Stimulated activated effector memory CD8-positive, alpha-beta T cell treated with anti-CD3 and anti-CD28 coated beads, Interleukin-12 subunit alpha, Interleukin-12 subunit beta, amount 100 ng/mL, for 72 hours (primary cell): ENCODE data around the gene TCERG1.
A peak's percentile ranks its signal among the peaks of the same experiment; 100 is the strongest.

ENCODE experiments used
- ATAC-seq: fragments of 150-1000 bp; cut with Tn5 transposase; 2 replicates; pipeline ENCODE4 v1.10.0; 2021
- DNase-seq, 2 donors: peaks; one replicate each; pipeline ENCODE4 v3.0.0; 2021 to 2022; ENCODE audit warnings: low spot score in 2 of 2
- H3K27ac Mint-ChIP-seq: one replicate; pipeline ENCODE4 v1.8.0; 2022; ENCODE audit warnings: mild to moderate bottlenecking, mixed read lengths
- H3K36me3 Mint-ChIP-seq: one replicate; pipeline ENCODE4 v1.8.0; 2022; ENCODE audit warnings: mild to moderate bottlenecking, mixed read lengths
- H3K4me1 Mint-ChIP-seq: one replicate; pipeline ENCODE4 v1.8.0; 2022; ENCODE audit warnings: mixed read lengths
- H3K4me3 Mint-ChIP-seq: one replicate; pipeline ENCODE4 v1.8.0; 2022; ENCODE audit warnings: mild to moderate bottlenecking, mixed read lengths
- H3K9me3 Mint-ChIP-seq: one replicate; pipeline ENCODE4 v1.8.0; 2022; ENCODE audit warnings: mixed read lengths

Gene TCERG1

DNA sequence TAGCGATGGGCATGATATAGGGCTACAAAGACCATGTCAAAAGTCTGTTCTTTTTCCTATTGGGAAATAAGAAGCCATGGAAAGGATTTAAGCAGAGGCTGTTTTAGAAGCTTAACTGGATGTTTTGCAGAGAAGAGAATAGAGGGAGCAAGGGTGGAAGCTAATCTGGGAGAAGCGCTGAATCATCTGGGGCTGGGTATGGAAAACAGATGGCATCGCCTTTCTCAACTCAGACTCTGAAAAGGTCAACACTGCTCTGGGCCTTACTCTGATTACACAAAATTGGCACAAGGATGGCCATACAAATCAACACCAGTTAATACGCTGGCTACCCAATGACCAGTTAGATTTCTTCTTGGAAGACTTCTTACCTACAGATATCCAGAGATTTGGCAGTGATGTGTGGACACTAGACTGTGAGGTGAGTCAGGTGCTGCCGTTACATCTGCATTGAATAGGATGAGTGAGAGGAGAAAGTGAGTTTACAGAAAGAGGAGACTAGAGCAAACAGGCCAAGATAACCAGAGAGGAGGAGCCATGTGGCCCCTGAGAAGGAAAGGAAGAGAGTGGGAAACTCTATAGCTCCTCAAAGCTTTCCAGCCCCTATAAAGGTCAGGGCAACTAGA lies 6.2 kb upstream of the TCERG1 start:
- Mint-ChIP-seq H3K9me3 (no peaks in the 10 kb centered on the region), H3K4me1 (no peaks in the 10 kb centered on the region), H3K36me3 (no peaks in the 10 kb centered on the region), H3K27ac (no peak overlapping the region), H3K4me3 (no peak overlapping the region)
- ATAC-seq = no peak
- no peak for DNase-seq

DNA sequence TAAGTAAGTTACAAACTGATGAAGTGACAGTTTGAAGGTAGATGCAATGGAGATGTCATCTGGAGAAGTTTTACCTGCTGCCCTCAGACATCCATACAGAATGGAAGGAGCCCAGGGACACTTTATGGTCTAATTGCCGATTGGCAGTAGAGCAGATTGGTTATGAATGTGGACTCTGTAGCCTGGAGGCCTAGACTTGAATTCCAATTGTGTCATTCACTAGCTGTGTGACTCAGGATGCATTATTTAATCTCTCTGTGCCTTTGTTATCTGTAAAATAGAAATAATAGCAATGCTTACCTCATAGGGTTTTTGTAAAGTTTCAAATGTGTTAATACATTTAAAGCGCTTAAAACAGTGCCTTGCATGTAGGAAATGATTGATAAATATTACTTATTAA lies 5.2 kb upstream of the TCERG1 start:
- H3K27ac Mint-ChIP-seq = no peak overlapping the region

DNA sequence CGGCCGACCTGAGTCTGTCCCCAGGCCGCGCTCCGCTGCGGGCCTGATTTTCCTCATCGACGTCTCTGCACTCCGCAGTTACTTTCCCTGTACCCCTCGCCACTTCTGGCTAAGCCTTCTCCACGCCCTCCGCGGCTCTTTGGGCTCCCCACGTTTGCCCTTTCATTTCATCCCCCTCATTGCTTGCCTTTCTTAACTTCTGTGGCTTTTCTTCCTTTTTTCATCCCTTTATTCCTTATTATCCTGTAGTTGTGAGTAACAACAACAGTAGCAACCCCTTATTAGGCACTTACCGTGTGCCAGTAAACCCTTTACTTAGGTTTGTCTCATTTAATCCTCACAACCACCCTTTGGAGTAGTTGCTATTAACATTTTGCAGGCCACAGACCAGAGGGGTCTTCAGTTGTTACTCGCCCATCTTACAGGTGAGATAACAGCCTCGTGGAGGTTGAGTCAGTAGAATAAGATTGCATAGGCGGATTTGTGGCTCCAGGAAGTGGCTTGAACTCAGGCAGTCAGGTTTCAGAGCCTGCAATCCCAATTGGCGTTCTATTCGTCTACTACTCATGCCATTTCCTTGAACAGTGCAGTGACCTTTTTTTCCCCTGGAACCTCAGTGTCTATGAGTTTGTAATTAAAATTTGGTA lies 724 bp downstream of the TCERG1 start:
- H3K9me3 Mint-ChIP-seq = no peaks in the 10 kb centered on the region
- peaks cover 28% of the 10 kb centered on the region for H3K36me3 Mint-ChIP-seq
- ATAC-seq (peak; percentile 57), DNase-seq (peak in 1 of 2 donors; percentile 62)
- peak overlapping the region; percentile 91 for H3K4me3 Mint-ChIP-seq
- peak overlapping the region; percentile 100 for H3K27ac Mint-ChIP-seq
- peaks cover 33% of the 10 kb centered on the region for H3K4me1 Mint-ChIP-seq

More for the DNA sequence above, 5.2 kb upstream of the TCERG1 start:
- ATAC-seq (no peak), DNase-seq (no peak)
- Mint-ChIP-seq H3K4me3 (no peak overlapping the region), H3K9me3 (no peaks in the 10 kb centered on the region), H3K36me3 (peaks cover 3% of the 10 kb centered on the region), H3K4me1 (no peaks in the 10 kb centered on the region)

DNA sequence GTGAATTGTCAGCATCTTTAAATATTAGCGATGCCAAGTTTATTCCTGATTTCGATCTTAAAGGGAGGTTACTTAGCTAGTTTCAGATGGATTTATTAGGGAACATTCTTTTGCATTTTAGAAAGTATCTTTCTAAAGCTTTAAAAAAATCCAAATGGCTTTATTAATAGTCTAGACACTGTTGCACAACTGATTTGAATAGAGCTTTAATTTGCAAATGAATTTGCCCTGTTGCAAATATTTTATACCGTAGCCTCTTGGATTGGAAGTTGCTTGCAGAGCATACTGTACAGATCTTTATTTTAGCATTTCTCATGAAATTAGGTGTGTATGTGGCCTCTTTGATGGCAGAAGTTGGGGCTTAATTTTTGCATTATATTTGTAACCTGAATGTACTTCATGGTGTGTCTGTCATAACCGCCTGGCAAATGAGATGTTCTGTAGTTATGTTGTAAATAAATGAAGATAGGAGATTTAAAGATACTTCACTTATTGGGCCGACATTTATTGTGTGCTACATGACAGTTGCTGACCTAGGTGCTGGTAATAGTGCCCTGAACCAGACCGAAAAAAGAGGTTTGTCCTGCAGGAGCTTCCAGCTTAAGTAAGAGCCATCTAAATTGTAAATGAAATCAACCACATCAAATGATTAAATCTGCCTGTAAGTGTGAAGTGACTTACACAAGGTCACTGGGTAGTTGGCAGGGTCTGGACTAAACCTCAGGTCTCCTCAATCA lies 1.8 kb downstream of the TCERG1 start:
- peak overlapping the region; percentile 100 for H3K27ac Mint-ChIP-seq
- H3K4me1 Mint-ChIP-seq = peaks cover 33% of the 10 kb centered on the region
- H3K4me3 Mint-ChIP-seq = peak overlapping the region; percentile 91
- DNase-seq (no peak), ATAC-seq (no peak)
- peaks cover 36% of the 10 kb centered on the region for H3K36me3 Mint-ChIP-seq
- no peaks in the 10 kb centered on the region for H3K9me3 Mint-ChIP-seq

DNA sequence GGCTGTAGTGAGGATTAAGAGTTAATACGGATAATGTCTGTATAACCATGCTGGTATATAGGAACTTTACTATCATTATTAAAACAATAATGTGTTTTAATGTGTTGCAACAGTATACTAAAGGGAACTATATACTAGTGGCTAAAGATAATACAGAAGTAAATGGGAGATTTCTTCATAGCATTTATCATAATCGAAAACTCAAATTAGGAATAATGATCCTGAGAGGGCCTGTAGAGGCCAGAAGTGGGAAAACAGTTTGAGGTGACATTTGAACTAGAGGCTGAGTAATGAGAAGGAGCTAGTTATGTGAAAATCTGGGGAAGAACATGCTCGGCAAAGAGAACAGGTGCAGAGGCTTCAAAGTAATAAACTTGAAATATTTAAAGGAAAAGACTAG lies 2.9 kb downstream of the TCERG1 start:
- ATAC-seq = no peak
- DNase-seq = no peak
- H3K9me3 Mint-ChIP-seq = no peaks in the 10 kb centered on the region
- peak overlapping the region; percentile 2 for H3K27ac Mint-ChIP-seq
- peak overlapping the region; percentile 91 for H3K4me3 Mint-ChIP-seq
- H3K36me3 Mint-ChIP-seq = peaks cover 47% of the 10 kb centered on the region
- H3K4me1 Mint-ChIP-seq = peaks cover 33% of the 10 kb centered on the region

DNA sequence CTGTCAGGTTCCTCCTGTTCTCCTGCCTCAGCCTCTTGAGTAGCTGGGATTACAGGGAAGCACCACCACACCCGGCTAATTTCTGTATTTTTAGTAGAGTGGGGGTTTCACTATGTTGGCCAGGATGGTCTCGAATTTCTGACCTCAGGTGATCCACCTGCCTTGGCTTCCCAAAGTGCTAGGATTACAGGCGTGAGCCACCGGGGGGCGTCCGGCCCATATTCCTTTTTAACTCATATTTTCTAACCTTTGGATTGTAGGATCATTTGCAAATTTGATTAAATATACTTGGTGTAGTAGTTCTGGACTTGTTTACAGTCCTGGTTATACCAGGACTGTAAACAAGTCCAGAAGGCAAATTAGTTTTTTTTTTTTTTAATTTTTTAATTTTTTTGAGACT lies 4.3 kb downstream of the TCERG1 start:
- ATAC-seq (no peak), DNase-seq (no peak)
- Mint-ChIP-seq H3K4me1 (peaks cover 33% of the 10 kb centered on the region), H3K9me3 (no peaks in the 10 kb centered on the region), H3K36me3 (peaks cover 61% of the 10 kb centered on the region), H3K27ac (no peak overlapping the region), H3K4me3 (no peak overlapping the region)

DNA sequence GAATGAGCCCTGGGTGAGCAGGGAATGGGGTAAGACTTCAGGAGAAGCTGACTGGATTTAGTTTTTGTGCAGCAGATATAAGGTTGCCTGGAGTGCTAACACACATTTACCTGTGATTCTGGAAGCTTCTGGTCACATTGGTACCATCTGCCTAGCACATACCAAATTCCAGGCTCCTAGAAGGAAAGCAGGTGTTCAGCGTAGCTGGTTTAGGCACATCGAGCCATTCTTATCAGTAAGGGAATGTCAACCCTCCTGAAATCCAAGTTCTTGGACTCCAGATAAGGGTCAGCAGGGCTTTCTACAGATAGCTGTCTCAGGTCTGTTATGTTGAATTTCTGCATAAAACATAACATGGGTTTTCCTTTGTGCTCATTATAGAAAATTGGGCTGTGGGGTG lies 10.3 kb downstream of the TCERG1 start:
- H3K9me3 Mint-ChIP-seq = no peaks in the 10 kb centered on the region
- H3K27ac Mint-ChIP-seq = no peak overlapping the region
- H3K4me3 Mint-ChIP-seq = no peak overlapping the region
- H3K36me3 Mint-ChIP-seq = peaks cover 94% of the 10 kb centered on the region
- no peak for DNase-seq
- no peak for ATAC-seq
- H3K4me1 Mint-ChIP-seq = peaks cover 8% of the 10 kb centered on the region

DNA sequence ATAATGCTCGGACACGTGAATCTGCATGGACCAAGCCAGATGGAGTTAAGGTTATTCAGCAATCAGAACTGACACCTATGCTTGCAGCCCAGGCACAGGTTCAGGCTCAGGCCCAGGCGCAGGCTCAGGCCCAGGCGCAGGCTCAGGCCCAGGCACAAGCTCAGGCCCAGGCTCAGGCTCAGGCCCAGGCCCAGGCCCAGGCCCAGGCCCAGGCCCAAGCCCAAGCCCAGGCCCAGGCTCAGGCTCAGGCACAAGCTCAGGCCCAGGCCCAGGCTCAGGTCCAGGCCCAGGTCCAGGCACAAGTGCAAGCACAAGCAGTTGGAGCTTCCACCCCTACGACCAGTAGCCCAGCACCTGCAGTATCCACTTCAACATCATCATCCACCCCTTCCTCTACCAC lies 11.8 kb downstream of the TCERG1 start:
- H3K4me1 Mint-ChIP-seq = peaks cover 13% of the 10 kb centered on the region
- ATAC-seq (no peak), DNase-seq (no peak)
- H3K27ac Mint-ChIP-seq = no peak overlapping the region
- H3K9me3 Mint-ChIP-seq = no peaks in the 10 kb centered on the region
- peaks cover 100% of the 10 kb centered on the region for H3K36me3 Mint-ChIP-seq
- H3K4me3 Mint-ChIP-seq = no peak overlapping the region

DNA sequence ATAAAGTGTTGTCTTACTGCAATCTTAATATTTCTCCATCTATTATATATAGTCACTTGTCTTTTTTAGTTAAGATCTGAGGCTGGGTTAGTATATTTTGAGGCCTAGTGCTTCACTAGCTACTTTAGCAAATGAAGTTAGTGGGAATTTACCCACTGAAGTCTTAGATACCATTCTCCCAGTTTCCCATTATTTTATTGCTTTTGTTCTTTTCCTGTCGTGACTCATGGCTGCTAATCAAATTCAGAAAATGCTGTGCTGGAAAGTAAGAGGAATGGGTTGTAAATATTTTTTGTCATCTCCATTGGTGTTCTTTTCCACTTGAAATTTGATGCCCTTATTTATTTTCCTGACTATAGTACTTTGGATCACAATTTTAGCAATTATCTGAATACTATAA lies 14.2 kb downstream of the TCERG1 start:
- ATAC-seq (no peak), DNase-seq (no peak)
- H3K4me1 Mint-ChIP-seq = peaks cover 18% of the 10 kb centered on the region
- H3K27ac Mint-ChIP-seq = no peak overlapping the region
- no peaks in the 10 kb centered on the region for H3K9me3 Mint-ChIP-seq
- H3K4me3 Mint-ChIP-seq = no peak overlapping the region
- peaks cover 100% of the 10 kb centered on the region for H3K36me3 Mint-ChIP-seq

DNA sequence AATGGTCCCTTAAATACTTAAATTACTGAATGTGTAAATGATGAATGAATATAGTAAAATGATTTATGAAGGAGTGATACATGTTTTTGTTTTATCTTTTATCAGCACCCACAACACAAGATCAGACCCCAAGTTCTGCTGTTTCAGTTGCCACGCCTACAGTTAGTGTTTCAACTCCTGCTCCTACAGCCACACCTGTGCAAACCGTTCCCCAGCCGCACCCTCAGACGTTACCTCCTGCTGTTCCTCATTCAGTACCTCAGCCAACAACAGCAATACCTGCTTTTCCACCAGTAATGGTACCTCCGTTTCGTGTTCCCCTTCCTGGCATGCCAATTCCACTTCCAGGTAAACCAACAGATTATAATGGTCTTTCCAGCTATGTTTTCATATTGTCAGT lies 16.3 kb downstream of the TCERG1 start:
- ATAC-seq = no peak
- Mint-ChIP-seq H3K9me3 (no peaks in the 10 kb centered on the region), H3K36me3 (peaks cover 98% of the 10 kb centered on the region), H3K4me1 (peaks cover 26% of the 10 kb centered on the region), H3K27ac (no peak overlapping the region), H3K4me3 (no peak overlapping the region)
- no peak for DNase-seq

DNA sequence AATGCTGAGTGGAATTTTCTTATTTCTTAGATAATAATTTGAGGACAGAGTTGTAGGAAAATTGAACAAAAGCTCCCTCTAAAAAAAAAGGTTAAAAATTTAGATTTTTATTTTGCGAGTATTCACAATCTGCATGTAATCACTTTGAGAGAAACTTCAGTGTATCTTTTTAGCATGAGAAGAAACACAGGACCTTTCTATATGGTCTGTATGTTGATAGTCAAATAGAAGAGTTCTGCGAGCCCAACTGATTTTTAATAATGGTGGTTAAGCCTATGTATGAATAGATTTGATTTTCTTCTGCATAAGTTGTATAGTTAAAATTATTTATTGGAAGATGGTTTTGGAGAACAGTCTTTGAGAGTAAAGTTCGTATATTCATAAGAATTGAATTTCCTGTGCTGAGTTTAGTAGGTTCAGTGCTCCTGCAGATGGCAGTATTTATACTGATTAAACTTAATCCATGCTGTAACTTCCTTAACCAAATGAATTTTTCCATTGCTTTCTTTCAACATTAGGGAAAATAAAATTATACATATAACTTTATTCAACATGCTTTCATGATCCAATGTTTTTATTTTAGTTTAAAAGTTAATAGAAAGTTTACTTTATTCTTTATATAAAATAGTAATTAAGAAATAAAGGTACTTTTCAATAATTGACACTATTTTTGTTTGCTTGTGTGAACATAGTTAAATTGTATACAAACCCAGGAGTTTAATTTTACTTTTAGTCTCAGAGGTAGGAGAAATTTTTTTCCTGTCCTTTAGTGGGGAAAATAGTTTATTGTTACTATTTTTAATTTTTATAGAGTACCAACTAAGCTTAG lies 19.6 kb downstream of the TCERG1 start:
- Mint-ChIP-seq H3K36me3 (peaks cover 98% of the 10 kb centered on the region), H3K4me1 (peaks cover 19% of the 10 kb centered on the region), H3K4me3 (no peak overlapping the region), H3K9me3 (no peaks in the 10 kb centered on the region), H3K27ac (peak overlapping the region; percentile 4)
- no peak for ATAC-seq
- no peak for DNase-seq

DNA sequence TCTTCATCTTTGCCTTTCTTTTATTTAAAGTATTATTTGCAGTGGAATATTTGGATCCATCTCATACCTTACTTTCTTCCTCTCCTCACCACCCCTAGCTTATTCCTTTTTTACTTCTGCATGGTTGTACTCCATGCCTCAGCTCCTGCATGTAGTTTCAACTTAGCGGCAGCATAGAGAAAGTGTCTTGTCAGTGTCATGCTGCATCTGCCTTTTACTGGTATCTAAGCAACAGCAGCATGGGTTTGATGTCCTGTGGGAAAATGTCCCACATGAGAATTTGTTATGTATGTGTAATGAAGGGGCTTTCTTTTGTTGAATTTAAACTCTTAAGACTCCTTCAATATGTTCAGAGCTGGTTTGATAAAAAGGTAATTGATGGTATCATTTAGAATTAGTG lies 20.6 kb downstream of the TCERG1 start:
- Mint-ChIP-seq H3K9me3 (no peaks in the 10 kb centered on the region), H3K36me3 (peaks cover 98% of the 10 kb centered on the region), H3K27ac (peak overlapping the region; percentile 44), H3K4me3 (no peak overlapping the region), H3K4me1 (peaks cover 19% of the 10 kb centered on the region)
- ATAC-seq (no peak), DNase-seq (no peak)

DNA sequence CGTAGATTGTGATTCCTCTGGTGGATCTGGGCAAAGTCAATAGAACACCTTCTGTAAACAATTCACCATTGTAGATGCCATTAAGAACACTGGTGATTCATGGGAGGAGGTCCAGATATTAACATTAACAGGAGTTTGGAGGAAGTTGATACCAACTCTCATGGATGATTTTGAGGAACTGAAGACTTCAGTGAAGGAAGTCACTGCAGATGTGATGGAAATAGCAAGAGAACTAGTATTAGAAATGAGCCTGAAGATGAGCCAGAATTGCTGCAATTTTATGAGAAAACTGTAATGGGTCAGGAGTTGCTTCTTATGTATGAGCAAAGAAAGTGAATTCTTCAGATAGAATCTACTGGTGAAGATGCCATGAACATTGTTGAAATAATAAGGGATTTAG lies 26.9 kb downstream of the TCERG1 start:
- Mint-ChIP-seq H3K9me3 (no peaks in the 10 kb centered on the region), H3K36me3 (peaks cover 98% of the 10 kb centered on the region), H3K4me3 (no peak overlapping the region), H3K4me1 (no peaks in the 10 kb centered on the region), H3K27ac (no peak overlapping the region)
- DNase-seq (no peak), ATAC-seq (no peak)

DNA sequence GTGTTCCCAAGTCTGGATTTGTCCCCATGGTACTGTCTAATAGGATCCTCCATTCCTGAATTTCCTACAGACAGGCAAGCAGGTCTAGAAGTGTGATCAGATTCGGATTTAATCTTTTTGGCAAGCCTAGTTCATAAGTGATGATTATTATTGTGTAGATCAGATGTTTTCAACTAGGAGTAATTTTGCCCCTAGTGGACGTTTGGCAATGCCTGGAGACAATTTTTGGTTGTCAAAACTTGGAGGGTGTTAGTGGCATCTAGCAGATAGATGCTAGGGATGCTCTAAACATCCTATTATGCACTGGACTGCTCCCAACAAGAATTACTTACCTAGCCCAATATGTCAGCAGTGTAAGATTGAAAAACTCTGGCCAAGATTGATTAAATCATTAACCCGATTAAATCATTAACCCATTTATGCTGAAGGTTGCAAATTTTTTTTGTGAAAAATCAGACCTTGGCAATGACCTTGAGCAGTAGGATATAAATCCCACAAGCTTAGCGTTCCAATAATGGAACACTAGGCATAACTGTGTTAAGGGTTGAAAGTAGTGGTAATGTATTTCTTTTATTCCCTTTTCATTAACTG lies 28.2 kb downstream of the TCERG1 start:
- peaks cover 98% of the 10 kb centered on the region for H3K36me3 Mint-ChIP-seq
- no peak overlapping the region for H3K27ac Mint-ChIP-seq
- no peak overlapping the region for H3K4me3 Mint-ChIP-seq
- H3K9me3 Mint-ChIP-seq = no peaks in the 10 kb centered on the region
- no peak for ATAC-seq
- no peak for DNase-seq
- no peaks in the 10 kb centered on the region for H3K4me1 Mint-ChIP-seq

DNA sequence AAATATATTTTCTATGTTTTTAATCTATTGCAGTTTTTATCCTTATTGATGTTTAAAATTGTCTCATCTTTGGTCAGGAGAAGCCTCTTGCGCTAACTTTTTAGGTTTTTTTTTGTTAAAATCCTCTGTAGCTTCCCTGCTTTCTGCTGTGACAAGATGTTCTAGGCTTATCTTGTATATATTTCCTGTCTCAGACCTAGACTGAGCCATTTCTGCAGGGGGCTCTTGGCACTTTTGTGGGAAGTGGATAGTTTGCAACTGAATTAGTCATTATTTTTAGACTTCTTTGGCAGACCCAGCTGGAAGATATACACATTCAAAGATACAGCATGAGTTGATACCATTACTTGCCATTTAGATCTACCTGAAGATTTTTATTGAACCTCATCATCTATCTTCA lies 28.8 kb downstream of the TCERG1 start:
- Mint-ChIP-seq H3K27ac (no peak overlapping the region), H3K36me3 (peaks cover 98% of the 10 kb centered on the region), H3K9me3 (no peaks in the 10 kb centered on the region), H3K4me3 (no peak overlapping the region), H3K4me1 (no peaks in the 10 kb centered on the region)
- DNase-seq (no peak), ATAC-seq (no peak)
